ENCODE data around the gene CELF4.

The CELF4 gene

GRCh38 chr18:37524139-37524497 is 41.5 kb downstream of the CELF4 start:
- no peak for DNase-seq (ENCODE audit: low read depth)

GRCh38 chr18:37521510-37522465 is 43.8 kb downstream of the CELF4 start:
- DNase-seq (ENCODE audit: low read depth) = no peak

GRCh38 chr18:37520508-37520907 is 45.1 kb downstream of the CELF4 start:
- DNase-seq (ENCODE audit: low read depth) = no peak

GRCh38 chr18:37519510-37520135 is 46.0 kb downstream of the CELF4 start:
- DNase-seq (ENCODE audit: low read depth) = no peak

GRCh38 chr18:37516361-37516853 is 49.2 kb downstream of the CELF4 start:
- no peak for DNase-seq (ENCODE audit: low read depth)

- no peak for DNase-seq (ENCODE audit: low read depth)
Measured at GRCh38 chr18:37514953-37515352, 50.6 kb downstream of the CELF4 start.

- no peak for DNase-seq (ENCODE audit: low read depth)
Measured at GRCh38 chr18:37512400-37512799, 53.2 kb downstream of the CELF4 start.

GRCh38 chr18:37511721-37512298 is 53.8 kb downstream of the CELF4 start:
- no peak for DNase-seq (ENCODE audit: low read depth)

GRCh38 chr18:37509600-37509999 is 56.0 kb downstream of the CELF4 start:
- no peak for DNase-seq (ENCODE audit: low read depth)

- no peak for DNase-seq (ENCODE audit: low read depth)
Measured at GRCh38 chr18:37508207-37508606, 57.4 kb downstream of the CELF4 start.

- DNase-seq (ENCODE audit: low read depth) = no peak
Measured at GRCh38 chr18:37507239-37507638, 58.4 kb downstream of the CELF4 start.

- DNase-seq (ENCODE audit: low read depth) = no peak
Measured at GRCh38 chr18:37506001-37506400, 59.6 kb downstream of the CELF4 start.

GRCh38 chr18:37505321-37505720 is 60.3 kb downstream of the CELF4 start:
- no peak for DNase-seq (ENCODE audit: low read depth)

- no peak for DNase-seq (ENCODE audit: low read depth)
Measured at GRCh38 chr18:37502601-37503000, 63.0 kb downstream of the CELF4 start.

GRCh38 chr18:37502036-37502435 is 63.6 kb downstream of the CELF4 start:
- DNase-seq (ENCODE audit: low read depth) = no peak

- no peak for DNase-seq (ENCODE audit: low read depth)
Measured at GRCh38 chr18:37501136-37501535, 64.5 kb downstream of the CELF4 start.

GRCh38 chr18:37499913-37500312 is 65.7 kb downstream of the CELF4 start:
- DNase-seq (ENCODE audit: low read depth) = no peak

- no peak for DNase-seq (ENCODE audit: low read depth)
Measured at GRCh38 chr18:37499044-37499443, 66.6 kb downstream of the CELF4 start.

GRCh38 chr18:37497853-37498518 is 67.6 kb downstream of the CELF4 start:
- DNase-seq (ENCODE audit: low read depth) = no peak

- DNase-seq (ENCODE audit: low read depth) = no peak
Measured at GRCh38 chr18:37496568-37496967, 69.0 kb downstream of the CELF4 start.

- no peak for DNase-seq (ENCODE audit: low read depth)
Measured at GRCh38 chr18:37495354-37495753, 70.2 kb downstream of the CELF4 start.

GRCh38 chr18:37494406-37494805 is 71.2 kb downstream of the CELF4 start:
- no peak for DNase-seq (ENCODE audit: low read depth)

Measured in stimulated activated CD8-positive, alpha-beta memory T cell treated with anti-CD3 and anti-CD28 coated beads, Interleukin-7, amount 100 ng/mL, for 24 hours (primary cell).